ENCODE results near the gene NR6A1.

NR6A1 gene

DNA sequence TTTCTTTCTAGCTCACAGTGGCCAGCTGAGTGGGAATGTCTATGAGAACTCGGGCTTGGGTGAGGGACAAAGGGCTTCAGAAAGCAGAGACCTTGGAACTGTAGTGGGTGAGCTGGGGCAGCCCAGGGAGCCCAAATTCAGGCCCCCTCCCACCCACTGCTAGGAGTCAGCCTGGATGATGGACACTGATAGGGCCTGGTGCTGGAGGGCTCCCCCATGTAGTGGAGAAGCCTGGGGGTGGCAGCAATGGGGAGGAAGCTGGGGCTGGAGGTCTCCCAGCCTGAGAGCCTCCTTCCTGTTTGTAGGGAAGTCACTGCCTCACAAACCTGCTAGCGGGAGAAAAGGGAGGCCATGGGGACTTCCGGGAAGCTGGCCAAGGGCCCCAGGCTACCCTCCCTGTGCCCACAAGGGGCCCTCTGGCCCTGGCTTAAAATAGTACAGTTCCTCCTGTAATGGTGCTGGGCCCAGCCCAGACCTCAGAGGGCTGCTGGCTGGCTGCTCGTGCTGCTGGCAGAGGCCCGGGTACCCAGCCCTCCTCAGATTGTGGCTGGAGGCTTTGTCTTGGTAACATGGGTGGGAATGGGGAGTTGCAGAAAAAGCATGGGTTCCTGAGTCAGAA is 257.6 kb downstream of the NR6A1 start:
- Histone ChIP-seq H3K9me3 (ENCODE audit: control insufficient read depth, insufficient read depth, low read length) (no peaks in the 10 kb centered on the region), H3K27me3 (ENCODE audit: control insufficient read depth, insufficient read depth, low read length) (no peaks in the 10 kb centered on the region), H3K4me1 (ENCODE audit: control insufficient read depth, insufficient read depth, low read length) (peaks cover 3% of the 10 kb centered on the region), H3K4me3 (ENCODE audit: low read depth, low read length) (no peak overlapping the region), H3K36me3 (ENCODE audit: control insufficient read depth, insufficient read depth, low read length) (no peaks in the 10 kb centered on the region), H3K9ac (ENCODE audit: low read depth, low read length) (no peak overlapping the region)

DNA sequence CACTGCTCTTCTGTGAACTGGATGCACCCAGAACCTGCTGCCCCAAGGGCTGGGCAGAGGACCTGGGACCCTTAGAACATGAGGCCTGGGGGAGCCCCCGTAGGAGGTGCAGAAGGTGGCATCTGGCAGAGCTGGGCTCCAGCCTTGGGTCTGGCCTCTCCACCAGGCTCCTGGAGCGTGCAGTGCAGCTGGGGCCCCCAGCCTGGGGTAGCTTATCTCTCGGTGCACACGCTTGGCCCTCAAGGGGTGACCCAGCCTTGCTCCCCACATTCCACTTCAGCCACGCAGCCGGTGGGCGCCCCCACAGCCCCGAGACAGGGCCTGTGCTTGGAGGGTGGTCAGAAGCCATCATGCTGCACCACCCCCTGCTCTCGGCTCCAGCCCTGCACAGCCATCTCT is 258.3 kb downstream of the NR6A1 start:
- no peaks in the 10 kb centered on the region for H3K27me3 ChIP-seq (ENCODE audit: control insufficient read depth, insufficient read depth, low read length)
- H3K9me3 ChIP-seq (ENCODE audit: control insufficient read depth, insufficient read depth, low read length): no peaks in the 10 kb centered on the region
- no peaks in the 10 kb centered on the region for H3K36me3 ChIP-seq (ENCODE audit: control insufficient read depth, insufficient read depth, low read length)
- H3K9ac ChIP-seq (ENCODE audit: low read depth, low read length): no peak overlapping the region
- peaks cover 3% of the 10 kb centered on the region for H3K4me1 ChIP-seq (ENCODE audit: control insufficient read depth, insufficient read depth, low read length)
- no peak overlapping the region for H3K4me3 ChIP-seq (ENCODE audit: low read depth, low read length)

DNA sequence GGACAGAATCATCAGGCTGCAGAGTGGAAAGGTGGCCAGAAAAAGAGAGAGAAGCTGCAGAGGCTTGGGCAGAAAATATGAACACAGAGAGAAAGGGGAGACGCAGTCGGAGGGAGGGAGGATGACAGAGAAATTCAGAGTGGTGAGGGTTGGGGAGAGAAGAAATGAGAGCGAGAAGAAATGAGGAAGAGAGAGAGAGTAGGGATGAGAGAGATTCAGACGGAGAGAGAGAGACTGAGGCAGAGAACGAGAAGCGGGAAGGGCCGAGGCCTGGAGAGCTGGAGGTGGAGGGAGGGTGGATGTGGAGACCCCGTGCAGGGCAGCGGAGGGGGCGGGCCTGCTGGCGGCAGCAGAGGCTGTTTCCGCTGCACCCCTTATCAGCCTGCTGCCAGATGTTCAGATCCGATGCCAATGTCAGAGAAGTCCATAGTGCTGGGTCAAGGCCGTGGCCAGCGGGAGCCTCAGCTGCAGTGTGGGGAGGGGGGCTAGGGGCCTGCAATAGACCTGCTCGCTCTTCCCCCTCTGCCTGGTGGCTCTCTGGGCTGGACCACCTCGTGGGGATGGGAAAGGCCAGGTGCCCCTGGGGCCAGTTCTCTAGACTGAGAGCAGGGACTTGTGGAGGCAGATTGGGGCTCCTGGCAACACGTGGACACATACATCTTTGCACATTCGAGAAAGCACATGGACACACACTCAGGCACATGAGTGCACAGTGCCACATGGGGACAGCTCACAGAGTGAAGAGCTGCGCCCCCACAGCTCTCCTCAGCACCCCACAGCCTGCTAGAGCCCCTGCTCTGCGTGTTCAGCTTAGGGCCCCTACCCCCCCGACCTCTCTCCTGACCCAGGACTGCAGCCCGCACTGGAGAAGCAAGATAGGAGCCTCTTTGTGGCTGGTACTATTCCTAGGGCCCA is 259.0 kb downstream of the NR6A1 start:
- H3K36me3 ChIP-seq (ENCODE audit: control insufficient read depth, insufficient read depth, low read length): no peaks in the 10 kb centered on the region
- H3K9me3 ChIP-seq (ENCODE audit: control insufficient read depth, insufficient read depth, low read length): no peaks in the 10 kb centered on the region
- H3K9ac ChIP-seq (ENCODE audit: low read depth, low read length): no peak overlapping the region
- H3K4me1 ChIP-seq (ENCODE audit: control insufficient read depth, insufficient read depth, low read length): peaks cover 3% of the 10 kb centered on the region
- H3K4me3 ChIP-seq (ENCODE audit: low read depth, low read length): no peak overlapping the region
- H3K27me3 ChIP-seq (ENCODE audit: control insufficient read depth, insufficient read depth, low read length): no peaks in the 10 kb centered on the region

DNA sequence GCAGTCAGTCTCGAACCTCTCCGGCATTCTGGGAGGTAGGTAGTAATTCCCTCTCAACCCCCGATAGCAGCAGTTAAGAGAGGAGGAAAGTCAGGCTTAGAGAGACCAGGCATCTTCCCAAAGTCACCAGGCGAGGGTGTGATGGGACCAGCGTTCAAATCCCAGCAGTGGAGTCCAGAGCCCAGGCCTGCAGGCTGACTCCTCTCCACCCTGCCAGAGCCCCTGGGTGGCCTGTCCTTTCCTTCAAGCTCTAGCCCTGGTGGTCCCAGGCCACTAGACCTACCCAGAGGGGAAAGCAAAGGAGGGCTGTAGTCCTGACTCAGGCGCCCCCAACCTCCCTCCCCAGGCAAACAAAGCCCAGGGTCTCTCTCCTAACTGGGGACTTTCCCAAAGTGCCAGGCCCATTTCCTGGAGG is 259.7 kb downstream of the NR6A1 start:
- Histone ChIP-seq H3K27me3 (ENCODE audit: control insufficient read depth, insufficient read depth, low read length) (peaks cover 5% of the 10 kb centered on the region), H3K36me3 (ENCODE audit: control insufficient read depth, insufficient read depth, low read length) (no peaks in the 10 kb centered on the region), H3K4me1 (ENCODE audit: control insufficient read depth, insufficient read depth, low read length) (peaks cover 3% of the 10 kb centered on the region), H3K9me3 (ENCODE audit: control insufficient read depth, insufficient read depth, low read length) (no peaks in the 10 kb centered on the region), H3K4me3 (ENCODE audit: low read depth, low read length) (no peak overlapping the region), H3K9ac (ENCODE audit: low read depth, low read length) (no peak overlapping the region)

DNA sequence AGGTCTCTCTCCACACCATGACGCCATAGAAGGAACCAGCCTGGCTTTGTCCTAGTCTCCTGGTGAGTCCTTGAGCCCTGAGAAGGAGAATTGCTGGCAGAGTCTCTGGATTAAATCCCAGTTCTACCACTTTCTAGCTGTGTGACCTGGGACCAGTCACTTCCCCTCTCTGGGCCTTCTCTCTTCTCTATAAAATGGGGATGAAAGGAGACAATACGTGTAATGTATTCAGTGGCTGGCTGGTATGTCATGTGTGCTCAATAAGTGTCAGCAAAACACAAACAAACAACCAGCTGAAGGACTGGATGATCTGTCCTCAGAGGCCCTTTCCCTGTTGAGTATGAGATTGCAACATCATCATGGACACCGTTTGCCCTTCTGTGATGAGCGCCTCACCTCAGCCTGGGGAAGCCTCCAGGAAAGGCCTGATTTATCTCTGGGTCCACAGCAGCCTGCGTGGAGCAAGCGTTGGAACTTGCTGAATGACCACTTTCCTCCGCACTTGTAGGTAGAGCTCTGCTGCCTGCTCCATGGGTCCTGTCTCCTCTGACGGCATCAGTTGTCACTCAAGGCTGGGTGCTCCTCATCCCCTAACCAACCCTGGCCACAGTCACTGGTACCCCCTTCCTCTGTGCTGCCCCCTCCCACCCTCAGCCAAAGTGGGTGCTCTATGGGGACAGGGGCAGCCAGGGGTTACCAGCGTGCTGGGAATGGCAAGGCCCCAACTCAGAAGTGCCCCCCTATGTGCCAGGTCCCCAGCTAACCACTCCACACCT is 260.3 kb downstream of the NR6A1 start:
- no peak overlapping the region for H3K4me3 ChIP-seq (ENCODE audit: low read depth, low read length)
- peaks cover 9% of the 10 kb centered on the region for H3K27me3 ChIP-seq (ENCODE audit: control insufficient read depth, insufficient read depth, low read length)
- H3K4me1 ChIP-seq (ENCODE audit: control insufficient read depth, insufficient read depth, low read length): peaks cover 3% of the 10 kb centered on the region
- H3K36me3 ChIP-seq (ENCODE audit: control insufficient read depth, insufficient read depth, low read length): no peaks in the 10 kb centered on the region
- H3K9ac ChIP-seq (ENCODE audit: low read depth, low read length): no peak overlapping the region
- no peaks in the 10 kb centered on the region for H3K9me3 ChIP-seq (ENCODE audit: control insufficient read depth, insufficient read depth, low read length)

DNA sequence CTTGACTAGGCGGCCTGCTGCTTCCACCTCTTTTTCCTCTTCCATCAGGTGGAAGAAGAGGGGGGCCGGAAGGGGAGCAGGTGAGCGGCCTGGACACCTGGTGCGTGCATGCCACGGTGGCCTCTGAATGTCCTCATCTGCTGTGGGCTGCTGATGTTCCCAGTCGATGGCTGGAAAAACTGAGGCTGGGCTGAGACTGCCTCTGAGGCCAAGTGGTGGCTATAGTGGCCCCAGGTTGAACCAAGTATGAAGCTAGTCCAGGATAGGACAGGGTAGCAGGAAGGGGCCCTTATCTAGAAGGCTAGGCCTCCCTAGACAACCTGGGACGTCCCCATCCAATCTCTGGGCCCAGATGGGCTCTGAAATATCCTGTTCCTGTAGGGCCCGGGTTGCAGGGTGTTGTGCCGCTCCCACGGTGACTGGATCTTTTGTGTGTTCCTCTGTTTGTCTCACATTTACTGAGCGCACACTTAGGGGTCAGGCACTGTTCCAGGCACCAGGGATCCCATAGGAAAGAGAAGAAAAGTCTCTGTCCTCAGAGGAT is 263.2 kb downstream of the NR6A1 start:
- Histone ChIP-seq H3K36me3 (ENCODE audit: control insufficient read depth, insufficient read depth, low read length) (no peaks in the 10 kb centered on the region), H3K4me1 (ENCODE audit: control insufficient read depth, insufficient read depth, low read length) (peaks cover 3% of the 10 kb centered on the region), H3K4me3 (ENCODE audit: low read depth, low read length) (no peak overlapping the region), H3K27me3 (ENCODE audit: control insufficient read depth, insufficient read depth, low read length) (peaks cover 32% of the 10 kb centered on the region), H3K9me3 (ENCODE audit: control insufficient read depth, insufficient read depth, low read length) (no peaks in the 10 kb centered on the region), H3K9ac (ENCODE audit: low read depth, low read length) (no peak overlapping the region)

GRCh38 chr9:124506931-124507879 is 263.9 kb downstream of the NR6A1 start, which contains the start of gene NR5A1:
NR5A1 (minus strand) TSS chr9:124507399; CDS start chr9:124503395, 4,004 bp downstream.
- no peaks in the 10 kb centered on the region for H3K9me3 ChIP-seq (ENCODE audit: control insufficient read depth, insufficient read depth, low read length)
- peaks cover 3% of the 10 kb centered on the region for H3K4me1 ChIP-seq (ENCODE audit: control insufficient read depth, insufficient read depth, low read length)
- H3K36me3 ChIP-seq (ENCODE audit: control insufficient read depth, insufficient read depth, low read length): no peaks in the 10 kb centered on the region
- peaks cover 40% of the 10 kb centered on the region for H3K27me3 ChIP-seq (ENCODE audit: control insufficient read depth, insufficient read depth, low read length)
- no peak within 1 kb of the TSS for H3K4me3 ChIP-seq (ENCODE audit: low read depth, low read length)
- no peak within 1 kb of the TSS for H3K9ac ChIP-seq (ENCODE audit: low read depth, low read length)

- no peak overlapping the region for H3K4me3 ChIP-seq (ENCODE audit: low read depth, low read length)
- no peaks in the 10 kb centered on the region for H3K9me3 ChIP-seq (ENCODE audit: control insufficient read depth, insufficient read depth, low read length)
- H3K9ac ChIP-seq (ENCODE audit: low read depth, low read length): no peak overlapping the region
- H3K27me3 ChIP-seq (ENCODE audit: control insufficient read depth, insufficient read depth, low read length): peaks cover 48% of the 10 kb centered on the region
- H3K36me3 ChIP-seq (ENCODE audit: control insufficient read depth, insufficient read depth, low read length): no peaks in the 10 kb centered on the region
- H3K4me1 ChIP-seq (ENCODE audit: control insufficient read depth, insufficient read depth, low read length): no peaks in the 10 kb centered on the region
These were observed 264.7 kb downstream of the NR6A1 start for GRCh38 chr9:124506433-124506832.

DNA sequence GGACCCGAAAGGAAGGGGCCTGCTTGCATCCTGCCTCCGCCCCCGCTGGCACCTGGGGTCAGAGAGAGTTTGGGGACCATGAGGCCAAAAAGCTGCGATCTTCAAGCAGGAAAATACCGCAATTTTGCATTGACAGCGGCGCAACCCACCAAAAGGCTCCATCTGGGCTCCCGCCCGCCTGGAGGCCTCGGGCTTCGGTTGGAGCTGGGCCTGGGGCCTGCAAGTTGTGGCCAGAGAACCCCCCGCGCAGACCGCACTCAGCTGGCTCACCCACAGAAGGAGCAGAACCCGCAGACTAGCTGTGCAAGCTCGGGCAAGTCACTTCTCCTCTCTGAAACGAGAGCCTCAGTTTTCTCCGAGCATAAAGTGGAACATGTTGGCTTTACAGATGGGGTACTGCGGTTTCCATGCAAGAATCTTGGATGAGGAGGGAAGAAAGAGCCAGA is 265.2 kb downstream of the NR6A1 start:
- H3K9me3 ChIP-seq (ENCODE audit: control insufficient read depth, insufficient read depth, low read length): no peaks in the 10 kb centered on the region
- no peaks in the 10 kb centered on the region for H3K4me1 ChIP-seq (ENCODE audit: control insufficient read depth, insufficient read depth, low read length)
- H3K27me3 ChIP-seq (ENCODE audit: control insufficient read depth, insufficient read depth, low read length): peaks cover 53% of the 10 kb centered on the region
- no peak overlapping the region for H3K9ac ChIP-seq (ENCODE audit: low read depth, low read length)
- H3K36me3 ChIP-seq (ENCODE audit: control insufficient read depth, insufficient read depth, low read length): no peaks in the 10 kb centered on the region
- no peak overlapping the region for H3K4me3 ChIP-seq (ENCODE audit: low read depth, low read length)

DNA sequence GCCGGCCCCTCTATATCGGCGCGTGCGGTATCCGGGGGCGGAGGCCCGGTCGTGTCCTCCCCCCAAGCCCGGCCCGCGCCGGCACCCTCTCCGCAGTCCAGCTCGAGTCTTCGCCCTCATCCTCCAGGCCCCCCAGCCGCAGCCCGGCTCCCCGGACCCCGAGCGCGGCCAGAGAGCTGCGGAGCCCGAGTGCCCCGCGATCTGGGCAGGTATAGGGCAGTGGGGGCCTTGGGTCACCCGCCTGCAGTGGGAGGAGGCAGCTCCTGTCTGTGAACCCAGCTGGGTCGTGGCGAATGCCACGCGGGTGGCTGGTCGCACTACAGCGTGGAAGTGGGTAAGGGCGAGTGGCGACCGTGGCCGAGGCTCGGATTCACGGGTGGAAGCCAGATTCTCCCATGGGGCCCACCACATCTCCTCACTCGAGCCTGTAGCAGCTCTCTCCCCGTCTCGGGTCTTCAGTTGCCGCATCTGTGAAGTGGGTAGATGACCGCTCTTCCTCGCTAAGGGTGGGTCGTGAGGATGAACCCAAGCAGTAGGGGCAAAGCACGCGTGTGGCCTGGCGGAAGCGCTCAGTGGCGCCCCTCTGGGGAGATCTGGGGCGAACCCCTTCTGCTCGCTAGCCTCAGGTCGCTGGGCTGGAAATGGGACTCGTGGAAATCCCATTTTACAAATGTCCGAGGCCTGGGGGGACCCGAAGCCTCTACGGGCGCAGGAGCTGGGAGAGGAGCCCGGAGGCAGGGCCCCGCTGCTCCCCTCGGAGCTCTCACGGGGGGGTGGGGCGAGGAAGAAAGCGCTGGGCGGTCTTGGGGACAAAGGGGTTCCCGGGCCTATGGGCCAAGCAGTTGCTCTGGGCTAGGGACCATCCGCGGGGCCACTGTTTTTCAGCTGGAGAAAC is 265.9 kb downstream of the NR6A1 start:
- peaks cover 56% of the 10 kb centered on the region for H3K27me3 ChIP-seq (ENCODE audit: control insufficient read depth, insufficient read depth, low read length)
- H3K9ac ChIP-seq (ENCODE audit: low read depth, low read length): peak overlapping the region; percentile 37
- no peaks in the 10 kb centered on the region for H3K4me1 ChIP-seq (ENCODE audit: control insufficient read depth, insufficient read depth, low read length)
- no peaks in the 10 kb centered on the region for H3K36me3 ChIP-seq (ENCODE audit: control insufficient read depth, insufficient read depth, low read length)
- peak overlapping the region; percentile 35 for H3K4me3 ChIP-seq (ENCODE audit: low read depth, low read length)
- H3K9me3 ChIP-seq (ENCODE audit: control insufficient read depth, insufficient read depth, low read length): no peaks in the 10 kb centered on the region

Data from iPS-15b (cell line).